ENCODE results near the gene C17orf107. TPM values are rescaled to one million over a fixed set of nuclear protein-coding genes. Genes with fewer than 3 reads are reported as not detected.

C17orf107 gene
- total RNA-seq, 1 donor from 2014 or later, result 0.68 TPM

DNA sequence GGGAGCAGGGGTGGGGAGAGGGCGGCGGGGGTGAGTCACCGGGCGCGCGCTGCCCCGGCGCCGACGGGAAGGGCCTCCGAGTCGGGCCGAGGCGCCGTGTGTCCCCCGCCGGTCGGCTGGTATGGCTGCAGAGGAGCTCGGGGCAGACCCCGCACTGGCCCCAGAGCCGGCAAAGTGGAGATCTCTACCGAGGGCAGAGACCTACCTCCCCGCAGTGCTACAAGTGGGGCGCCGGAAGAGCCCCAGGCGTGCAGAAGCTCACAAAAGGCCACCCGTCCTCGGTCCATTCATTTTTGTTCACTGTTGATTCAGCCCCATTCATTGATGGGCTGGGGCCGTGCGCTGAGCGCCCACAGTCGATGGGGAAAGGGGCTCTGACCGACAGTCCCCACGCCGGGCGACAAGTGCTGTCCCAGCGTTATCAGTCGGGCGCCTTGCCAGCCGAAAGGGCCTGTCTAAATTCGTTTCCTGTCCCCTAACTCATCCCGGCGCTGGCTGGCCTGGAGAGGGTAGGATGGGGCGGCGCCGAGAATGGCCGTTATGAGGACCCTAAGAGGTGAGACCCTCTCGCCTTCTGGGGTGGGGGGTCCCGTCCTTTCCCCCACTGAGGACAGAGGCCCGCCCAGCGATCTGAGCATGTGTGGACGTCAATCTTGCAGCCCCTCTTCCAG, 50.9 kb downstream of the C17orf107 start:
- DNase-seq, result no peak

DNA sequence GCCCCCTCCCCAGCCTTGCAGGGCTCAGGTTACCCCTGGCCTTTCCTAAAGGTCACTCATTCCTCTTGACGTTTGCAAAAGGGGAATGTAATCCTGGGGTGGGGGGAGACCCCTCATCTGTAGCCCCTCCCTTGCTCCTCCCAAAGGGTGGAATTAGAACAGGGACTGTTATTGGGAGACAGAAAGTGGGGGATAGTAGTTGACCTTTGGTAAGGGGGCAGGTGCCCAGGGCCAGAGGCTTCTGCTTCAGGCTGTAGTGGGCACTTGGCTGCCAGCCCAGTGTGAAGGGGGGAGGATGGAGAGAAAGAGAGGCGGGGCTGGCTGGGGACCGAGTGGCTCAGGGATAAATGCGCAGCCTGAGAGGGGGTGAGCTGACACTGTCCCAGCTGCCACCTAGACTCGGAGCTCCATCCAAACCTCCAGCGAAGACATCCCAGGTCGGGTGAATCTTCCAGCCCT, 51.4 kb downstream of the C17orf107 start, which contains the start of gene ENO3:
ENO3 (plus strand) TSS at position 374 of the 459 bp plus-strand sequence. CDS start 711 bp downstream, outside the sequence.
- no peak for DNase-seq

DNA sequence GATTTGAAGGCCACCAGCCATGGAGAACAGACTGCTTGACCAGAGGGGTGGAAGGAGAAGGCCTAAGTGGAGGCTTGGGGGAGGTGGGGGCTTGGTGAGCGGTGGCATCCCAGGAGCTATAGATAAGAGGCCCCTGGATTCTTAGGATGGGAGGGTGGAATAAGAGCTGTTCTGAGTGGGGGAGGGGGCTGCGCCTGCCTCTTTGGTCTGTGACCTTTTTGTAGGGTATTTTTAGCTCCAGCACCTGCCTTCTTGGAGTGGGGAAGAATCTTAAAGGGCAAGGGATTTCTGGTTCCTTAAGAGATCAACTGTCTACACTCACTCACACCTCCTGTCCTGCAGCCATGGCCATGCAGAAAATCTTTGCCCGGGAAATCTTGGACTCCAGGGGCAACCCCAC, 52.1 kb downstream of the C17orf107 start:
- no peak for DNase-seq

Other genes with a start within 250 kb of the C17orf107 start
- gene PELP1, start 195.4 kb upstream of the C17orf107 start, total RNA-seq, result 33.5 and 64.0 TPM in 2 replicates
- gene ARRB2, start 188.9 kb upstream of the C17orf107 start, total RNA-seq, result 6.6 and 9.6 TPM in 2 replicates
- 12.1 TPM in 2 replicates for gene MED11, start 168.1 kb upstream of the C17orf107 start, total RNA-seq
- gene ZMYND15, start 159.7 kb upstream of the C17orf107 start, total RNA-seq, result 0.05 TPM in 1 of 2 replicates, not detected in the other
- 1.5 and 2.2 TPM in 2 replicates for gene CXCL16, start 159.6 kb upstream of the C17orf107 start, total RNA-seq
- gene TM4SF5, start 127.7 kb upstream of the C17orf107 start, total RNA-seq, result not detected in 2 replicates
- 0.51 TPM in 1 of 2 replicates, not detected in the other for gene VMO1, start 113.2 kb upstream of the C17orf107 start, total RNA-seq
- gene GLTPD2, start 110.6 kb upstream of the C17orf107 start, total RNA-seq, result not detected in 2 replicates
- gene PSMB6, start 103.4 kb upstream of the C17orf107 start, total RNA-seq, result 157 and 202 TPM in 2 replicates
- 35.1 and 47.2 TPM in 2 replicates for gene PLD2, start 92.4 kb upstream of the C17orf107 start, total RNA-seq
- 44.9 and 58.2 TPM in 2 replicates for gene MINK1, start 66.2 kb upstream of the C17orf107 start, total RNA-seq
- gene CHRNE, start 3.6 kb downstream of the C17orf107 start, total RNA-seq, result 0.85 and 3.6 TPM in 2 replicates
- not detected in 2 replicates for gene GP1BA, start 32.7 kb downstream of the C17orf107 start, total RNA-seq
- gene SLC25A11, start 40.5 kb downstream of the C17orf107 start, total RNA-seq, result 59.2 and 67.8 TPM in 2 replicates
- 13.6 and 23.7 TPM in 2 replicates for gene RNF167, start 40.7 kb downstream of the C17orf107 start, total RNA-seq
- 298 and 729 TPM in 2 replicates for gene PFN1, start 49.0 kb downstream of the C17orf107 start, total RNA-seq
- 3.3 and 7.0 TPM in 2 replicates for gene ENO3, start 51.6 kb downstream of the C17orf107 start, total RNA-seq
- 57.5 and 64.1 TPM in 2 replicates for gene SPAG7, start 68.3 kb downstream of the C17orf107 start, total RNA-seq
- gene CAMTA2, start 88.1 kb downstream of the C17orf107 start, total RNA-seq, result 4.9 and 11.4 TPM in 2 replicates
- gene INCA1, start 98.0 kb downstream of the C17orf107 start, total RNA-seq, result 0.33 and 0.34 TPM in 2 replicates
- 105 and 189 TPM in 2 replicates for gene KIF1C, start 98.4 kb downstream of the C17orf107 start, total RNA-seq
- gene SLC52A1, start 135.9 kb downstream of the C17orf107 start, total RNA-seq, result 0.17 and 0.47 TPM in 2 replicates
- 1.9 and 2.0 TPM in 2 replicates for gene ZFP3, start 178.9 kb downstream of the C17orf107 start, total RNA-seq
- gene ZNF232, start 212.3 kb downstream of the C17orf107 start, total RNA-seq, result 6.2 and 6.3 TPM in 2 replicates
- gene USP6, start 216.5 kb downstream of the C17orf107 start, total RNA-seq, result 0.05 TPM in 1 of 2 replicates, not detected in the other

All from dermis blood vessel endothelial cell (primary cell).